MCF 10A (cell line): ENCODE results near the gene FLVCR1. TPM values are rescaled to one million over a fixed set of nuclear protein-coding genes. Genes with fewer than 3 reads are reported as not detected.
"Not testable (repeated sequence)": the region's sequence is repeated elsewhere in the genome, so short reads cannot be mapped to it uniquely, and the experiment has no call there.

Source experiments
- BruUV-seq: library from RNA; stranded (reverse); fragments of 400-500 nt; replicated peaks from 2 replicates; lab custom pipeline; 2021; lab: Mats Ljungman, UMichigan
- CTCF ChIA-PET: fragments of 300-600 bp; sonication (Branson Sonifier 250); formaldehyde crosslinking; extraction: SDS; loops from one replicate; lab custom pipeline; 2021; ENCODE audit warnings: antibody characterized with exemption, inconsistent platforms; lab: Yijun Ruan, JAX
- POLR2A ChIA-PET: fragments of 300-600, 350-650 bp; sonication (Branson Sonifier 250); formaldehyde crosslinking; extraction: SDS; loops from one replicate; lab custom pipeline; 2020; ENCODE audit warnings: antibody characterized with exemption, inconsistent platforms; lab: Yijun Ruan, JAX
- DNase-seq: peaks from one replicate; pipeline ENCODE4 v3.0.0-alpha.2; 2018; ENCODE audit not compliant: unreplicated experiment
- H3K27ac Mint-ChIP-seq: one replicate; pipeline ENCODE4 v1.8.0; 2022; ENCODE audit warnings: mild to moderate bottlenecking, low read depth, mixed read lengths; ENCODE audit not compliant: unreplicated experiment
- H3K27me3 Mint-ChIP-seq: one replicate; pipeline ENCODE4 v1.8.0; 2022; ENCODE audit warnings: mixed read lengths; ENCODE audit not compliant: insufficient read depth, unreplicated experiment
- H3K36me3 Mint-ChIP-seq: one replicate; pipeline ENCODE4 v1.8.0; 2022; ENCODE audit warnings: mild to moderate bottlenecking, moderate library complexity, mixed read lengths; ENCODE audit not compliant: insufficient read depth, unreplicated experiment
- H3K4me1 Mint-ChIP-seq: one replicate; pipeline ENCODE4 v1.8.0; 2022; ENCODE audit warnings: mixed read lengths; ENCODE audit not compliant: insufficient read depth, unreplicated experiment
- H3K4me3 Mint-ChIP-seq: one replicate; pipeline ENCODE4 v1.8.0; 2022; ENCODE audit warnings: mild to moderate bottlenecking, moderate library complexity, mixed read lengths; ENCODE audit not compliant: unreplicated experiment
- H3K9me3 Mint-ChIP-seq: one replicate; pipeline ENCODE4 v1.8.0; 2022; ENCODE audit warnings: mixed read lengths; ENCODE audit not compliant: unreplicated experiment
- CTCF ChIP-seq: fragments of 200-600 bp; IDR thresholded peaks from one replicate; pipeline ENCODE4 v1.8.0; 2022; ENCODE audit warnings: antibody characterized with exemption, mild to moderate bottlenecking; ENCODE audit not compliant: unreplicated experiment
- intact Hi-C: fragments of 100-400 bp; cut with micrococcal nuclease; formaldehyde crosslinking; loops from 2 replicates; pipeline ENCODE4 v1.14.1; 2022
- total RNA-seq: library from RNA; stranded (reverse); gene quantifications from 2 replicates; pipeline ENCODE4 v1.2.3, GENCODE V29; 2022

The FLVCR1 gene
- total RNA-seq, 1 experiment from 2014 or later: 16.5 TPM

GRCh38 chr1:212838145-212838544 is 19.9 kb upstream of the FLVCR1 start:
- H3K27me3 Mint-ChIP-seq: no peaks in the 10 kb centered on the region
- POLR2A ChIA-PET: interaction anchor here (0.6 to 2.2 kb wide), 5 partner anchors 10 to 738 kb away, joined by 3 to 9 read pairs (median 4); partner anchors contain the start of gene FLVCR1
- no peaks in the 10 kb centered on the region for H3K36me3 Mint-ChIP-seq
- intact Hi-C loops: no loop called here
- H3K9me3 Mint-ChIP-seq: no peaks in the 10 kb centered on the region
- TF ChIP-seq CTCF: no peak
- CTCF ChIA-PET: interaction anchor here (0.7 to 2.0 kb wide), 3 partner anchors 10 to 21 kb away, joined by 3 to 7 read pairs (median 6); partner anchors contain the start of gene SPATA45
- DNase-seq: no peak
- H3K4me1 Mint-ChIP-seq: no peaks in the 10 kb centered on the region
- H3K27ac Mint-ChIP-seq: no peak overlapping the region
- BruUV-seq: no TSS peak
- no peak overlapping the region for H3K4me3 Mint-ChIP-seq

GRCh38 chr1:212844521-212844920 is 13.6 kb upstream of the FLVCR1 start:
- H3K4me3 Mint-ChIP-seq, DNase-seq, BruUV-seq, H3K27me3 Mint-ChIP-seq, H3K9me3 Mint-ChIP-seq, intact Hi-C loops, H3K4me1 Mint-ChIP-seq, H3K36me3 Mint-ChIP-seq, H3K27ac Mint-ChIP-seq: not testable (repeated sequence)
- ChIA-PET CTCF (interaction anchor here (0.9 to 1.0 kb wide), 2 partner anchors 14 to 51 kb away, joined by 3 to 5 read pairs; partner anchors contain the start of gene FLVCR1), POLR2A (interaction anchor here (2.2 kb wide), 1 partner anchor 13 kb away, joined by 10 read pairs; the partner anchor contains the start of gene FLVCR1)

- intact Hi-C loops: no loop called here
- no peaks in the 10 kb centered on the region for H3K36me3 Mint-ChIP-seq
- no peak within 1 kb of the TSS for H3K4me3 Mint-ChIP-seq
- no peaks in the 10 kb centered on the region for H3K4me1 Mint-ChIP-seq
- H3K27me3 Mint-ChIP-seq: no peaks in the 10 kb centered on the region
- DNase-seq: no peak
- H3K9me3 Mint-ChIP-seq: no peaks in the 10 kb centered on the region
- no peak for TF ChIP-seq CTCF
- ChIA-PET CTCF (interaction anchor here (0.6 to 1.3 kb wide), 2 partner anchors 9 to 14 kb away, joined by 3 to 6 read pairs; no protein-coding TSS in a partner anchor), POLR2A (interaction anchor here (2.2 kb wide), 1 partner anchor 10 kb away, joined by 15 read pairs; the partner anchor contains the start of gene FLVCR1)
- H3K27ac Mint-ChIP-seq: no peak within 1 kb of the TSS
- BruUV-seq: no TSS peak
Observed at GRCh38 chr1:212847549-212847948, 10.5 kb upstream of the FLVCR1 start, which contains the start of gene SPATA45. TSS of gene SPATA45 (minus strand) at chr1:212847649. CDS start at chr1:212836149, 11,500 bp downstream.

GRCh38 chr1:212852105-212852688 is 5.9 kb upstream of the FLVCR1 start:
- no peaks in the 10 kb centered on the region for H3K9me3 Mint-ChIP-seq
- intact Hi-C loops: no loop called here
- H3K4me1 Mint-ChIP-seq: peaks cover 6% of the 10 kb centered on the region
- H3K27ac Mint-ChIP-seq: no peak overlapping the region
- ChIA-PET POLR2A (no interaction called here), CTCF (no interaction called here)
- H3K4me3 Mint-ChIP-seq: no peak overlapping the region
- H3K36me3 Mint-ChIP-seq: no peaks in the 10 kb centered on the region
- TF ChIP-seq CTCF: no peak
- no peak for DNase-seq
- BruUV-seq: no TSS peak
- no peaks in the 10 kb centered on the region for H3K27me3 Mint-ChIP-seq
